Measurements from ENCODE around the gene SRCAP.
"Not testable (repeated sequence)": the region's sequence is repeated elsewhere in the genome, so short reads cannot be mapped to it uniquely, and the experiment has no call there.

The SRCAP gene

GRCh38 chr16:30698139-30698815 lies 694 bp upstream of the SRCAP start:
- DNase-seq (ENCODE audit: low spot score) = peak; percentile 98

GRCh38 chr16:30699615-30700099 lies 686 bp downstream of the SRCAP start:
- no peak for DNase-seq (ENCODE audit: low spot score)

DNA sequence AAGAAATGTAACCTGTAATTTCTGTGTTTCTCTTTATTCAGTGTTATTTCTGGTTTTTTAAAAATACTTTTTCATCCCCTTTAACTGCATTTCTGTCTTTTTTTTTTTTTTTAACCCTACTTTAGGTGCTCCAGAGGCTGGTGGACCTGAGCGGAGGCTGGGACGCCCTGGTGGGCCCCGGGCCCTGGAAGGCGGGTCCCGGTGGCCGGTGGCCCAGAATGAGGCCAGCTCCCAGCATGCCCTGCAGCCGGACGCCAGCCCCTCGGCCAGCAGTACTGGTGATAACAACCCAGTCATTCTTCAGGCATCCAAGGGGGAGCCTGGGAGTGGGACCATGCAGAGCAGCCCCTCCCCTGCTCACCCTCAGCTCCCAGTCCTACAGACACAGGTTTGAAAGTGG lies 1.5 kb downstream of the SRCAP start:
- DNase-seq (ENCODE audit: low spot score) = no peak

DNA sequence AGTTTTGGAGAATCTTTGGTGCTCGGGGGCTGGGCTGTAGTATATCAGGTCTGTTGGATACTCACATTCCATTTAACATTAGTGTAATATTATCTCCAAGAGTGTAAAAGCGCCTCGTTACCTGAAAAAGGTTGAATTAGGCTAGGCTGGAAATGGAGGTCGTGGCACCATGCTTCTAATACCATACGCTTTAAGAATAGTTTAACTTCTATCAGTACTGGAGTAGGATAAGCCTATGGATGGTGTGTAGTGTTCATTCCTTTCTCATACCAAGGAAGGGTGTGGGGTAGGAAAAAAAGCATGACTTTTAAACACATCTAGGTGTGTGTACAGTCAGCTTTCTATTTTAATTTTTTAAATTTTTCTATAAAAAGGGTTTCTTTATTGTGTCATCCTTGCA lies 2.0 kb downstream of the SRCAP start:
- DNase-seq (ENCODE audit: low spot score) = no peak

DNA sequence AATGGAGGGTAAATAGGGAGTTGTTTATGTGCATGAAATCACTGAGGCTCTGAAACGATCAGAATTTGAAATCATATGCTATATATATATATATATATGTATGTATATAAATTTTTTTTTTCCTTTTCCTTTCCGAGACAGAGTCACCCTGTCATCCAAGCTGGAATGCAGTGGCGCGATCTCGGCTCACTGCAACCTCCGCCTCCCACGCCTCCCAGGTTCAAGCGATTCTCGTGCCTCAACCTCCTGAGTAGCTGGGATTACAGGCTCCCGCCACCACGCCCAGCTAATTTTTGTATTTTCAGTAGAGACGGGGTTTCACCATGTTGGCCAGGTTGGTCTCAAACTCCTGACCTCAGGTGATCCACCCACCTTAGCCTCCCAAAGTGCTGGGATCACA lies 4.1 kb downstream of the SRCAP start:
- not testable (repeated sequence) for DNase-seq (ENCODE audit: low spot score)

- DNase-seq (ENCODE audit: low spot score) = no peak
Measured at GRCh38 chr16:30703971-30704370, 5.0 kb downstream of the SRCAP start.

- no peak for DNase-seq (ENCODE audit: low spot score)
Measured at GRCh38 chr16:30706046-30706445, 7.1 kb downstream of the SRCAP start.

GRCh38 chr16:30710971-30711370 lies 12.0 kb downstream of the SRCAP start:
- no peak for DNase-seq (ENCODE audit: low spot score)

GRCh38 chr16:30711712-30712111 lies 12.7 kb downstream of the SRCAP start:
- no peak for DNase-seq (ENCODE audit: low spot score)

DNA sequence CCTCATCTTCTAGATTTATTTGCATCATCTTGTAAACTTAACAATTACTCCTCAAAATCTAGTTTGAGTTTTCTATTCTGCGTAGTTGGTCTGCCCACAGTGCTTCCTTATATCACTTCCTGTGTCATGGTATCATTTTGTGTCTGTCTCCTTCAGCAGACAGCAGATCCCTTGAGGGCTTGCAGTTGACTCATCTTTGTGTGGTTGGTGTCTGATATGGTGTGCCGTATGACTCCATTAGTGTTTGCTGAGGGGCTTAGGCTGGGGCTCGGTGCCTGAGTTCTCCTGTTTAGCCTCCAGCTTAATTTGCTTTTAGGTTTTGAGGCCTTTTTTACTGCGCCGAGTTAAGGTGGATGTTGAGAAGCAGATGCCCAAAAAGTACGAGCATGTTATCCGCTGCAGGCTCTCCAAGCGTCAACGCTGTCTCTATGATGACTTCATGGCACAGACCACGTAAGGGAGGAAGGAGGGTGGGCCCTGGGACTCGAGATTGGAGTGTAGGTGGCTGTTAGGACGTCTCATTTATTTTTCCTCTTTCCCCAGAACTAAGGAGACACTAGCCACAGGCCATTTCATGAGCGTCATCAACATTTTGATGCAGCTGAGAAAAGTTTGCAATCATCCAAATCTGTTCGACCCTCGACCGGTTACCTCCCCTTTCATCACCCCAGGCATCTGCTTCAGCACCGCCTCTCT lies 16.9 kb downstream of the SRCAP start:
- no peak for DNase-seq (ENCODE audit: low spot score)

DNA sequence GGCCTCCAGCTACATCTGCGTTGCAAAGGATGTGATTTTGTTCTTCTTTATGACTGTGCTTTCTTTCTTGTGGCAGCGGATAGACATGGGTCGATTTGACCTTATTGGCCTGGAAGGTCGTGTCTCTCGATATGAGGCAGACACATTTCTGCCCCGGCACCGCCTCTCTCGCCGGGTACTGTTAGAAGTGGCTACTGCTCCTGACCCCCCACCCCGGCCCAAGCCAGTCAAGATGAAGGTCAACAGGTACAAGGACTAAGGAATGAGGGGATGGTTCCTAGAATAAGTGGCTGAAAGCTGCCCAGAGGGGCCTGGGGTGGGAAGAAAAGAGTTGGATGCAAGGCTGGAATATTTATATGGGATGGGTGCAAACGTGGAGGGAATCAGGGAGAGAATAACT lies 21.1 kb downstream of the SRCAP start:
- no peak for DNase-seq (ENCODE audit: low spot score)

GRCh38 chr16:30720694-30721093 lies 21.7 kb downstream of the SRCAP start:
- no peak for DNase-seq (ENCODE audit: low spot score)

- DNase-seq (ENCODE audit: low spot score) = no peak
Measured at GRCh38 chr16:30721167-30721566, 22.2 kb downstream of the SRCAP start.

- no peak for DNase-seq (ENCODE audit: low spot score)
Measured at GRCh38 chr16:30721606-30722005, 22.6 kb downstream of the SRCAP start.

GRCh38 chr16:30722443-30722842 lies 23.5 kb downstream of the SRCAP start:
- peak; percentile 18 for DNase-seq (ENCODE audit: low spot score)

- DNase-seq (ENCODE audit: low spot score) = no peak
Measured at GRCh38 chr16:30722916-30723315, 23.9 kb downstream of the SRCAP start.

- no peak for DNase-seq (ENCODE audit: low spot score)
Measured at GRCh38 chr16:30723725-30724355, 24.9 kb downstream of the SRCAP start.

DNA sequence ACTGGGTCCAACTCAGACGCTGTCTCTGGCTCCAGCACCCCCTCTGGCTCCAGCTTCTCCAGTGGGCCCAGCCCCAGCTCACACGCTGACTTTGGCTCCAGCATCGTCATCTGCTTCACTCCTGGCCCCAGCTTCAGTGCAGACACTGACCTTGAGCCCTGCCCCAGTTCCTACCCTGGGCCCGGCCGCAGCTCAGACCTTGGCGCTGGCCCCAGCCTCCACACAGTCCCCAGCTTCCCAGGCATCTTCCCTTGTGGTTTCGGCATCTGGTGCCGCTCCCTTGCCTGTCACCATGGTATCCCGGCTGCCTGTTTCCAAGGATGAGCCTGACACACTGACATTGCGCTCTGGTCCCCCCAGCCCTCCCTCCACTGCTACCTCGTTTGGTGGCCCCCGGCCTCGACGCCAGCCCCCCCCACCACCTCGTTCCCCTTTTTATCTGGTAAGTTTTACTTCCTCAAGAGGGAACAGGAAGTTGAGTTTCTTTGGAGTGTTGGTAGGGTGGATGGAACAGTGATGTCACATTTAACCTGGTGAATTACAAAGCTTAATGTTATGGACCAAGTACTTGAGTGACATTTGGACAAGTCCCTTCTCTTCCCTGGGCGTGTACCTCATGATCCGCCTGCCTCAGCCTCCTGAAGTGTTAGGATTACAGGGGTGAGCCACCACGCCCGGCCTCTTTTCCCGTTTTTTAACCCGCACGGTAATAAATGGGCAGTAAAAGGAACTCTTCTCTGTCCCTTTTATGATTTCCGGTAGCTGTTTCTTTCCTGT lies 25.9 kb downstream of the SRCAP start:
- DNase-seq (ENCODE audit: low spot score) = no peak

- DNase-seq (ENCODE audit: low spot score) = no peak
Measured at GRCh38 chr16:30725418-30725792, 26.4 kb downstream of the SRCAP start.

GRCh38 chr16:30728321-30728720 lies 29.4 kb downstream of the SRCAP start:
- no peak for DNase-seq (ENCODE audit: low spot score)

DNA sequence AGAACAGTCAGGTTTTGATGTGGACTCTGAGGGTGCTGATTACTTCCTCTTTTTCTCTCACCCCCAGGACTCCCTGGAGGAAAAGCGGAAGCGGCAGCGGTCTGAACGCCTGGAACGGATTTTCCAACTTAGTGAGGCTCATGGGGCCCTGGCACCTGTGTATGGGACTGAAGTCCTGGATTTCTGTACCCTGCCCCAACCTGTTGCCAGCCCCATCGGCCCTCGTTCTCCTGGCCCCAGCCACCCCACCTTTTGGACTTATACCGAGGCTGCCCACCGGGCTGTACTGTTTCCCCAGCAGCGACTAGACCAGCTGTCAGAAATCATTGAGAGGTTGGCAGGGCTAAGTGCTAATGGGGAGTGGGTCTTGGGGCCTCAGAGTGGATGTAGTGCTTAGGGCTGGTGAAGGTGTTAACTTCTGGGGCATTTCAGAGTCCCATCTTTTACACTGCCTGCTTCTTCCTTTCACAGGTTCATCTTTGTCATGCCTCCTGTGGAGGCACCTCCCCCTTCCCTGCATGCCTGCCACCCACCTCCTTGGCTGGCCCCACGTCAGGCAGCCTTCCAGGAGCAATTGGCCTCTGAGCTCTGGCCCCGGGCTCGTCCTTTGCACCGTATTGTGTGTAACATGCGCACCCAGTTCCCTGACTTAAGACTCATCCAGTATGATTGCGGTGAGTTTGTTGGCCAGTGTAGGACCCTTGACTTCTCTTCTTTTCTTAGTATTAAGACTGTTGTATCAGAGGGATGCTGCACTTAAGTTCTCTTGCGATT lies 30.1 kb downstream of the SRCAP start:
- no peak for DNase-seq (ENCODE audit: low spot score)

- no peak for DNase-seq (ENCODE audit: low spot score)
Measured at GRCh38 chr16:30731411-30731810, 32.4 kb downstream of the SRCAP start.

All from NAMALWA (cell line).